ENCODE data around the gene POMC.
"Not testable (repeated sequence)": the region's sequence is repeated elsewhere in the genome, so short reads cannot be mapped to it uniquely, and the experiment has no call there.

POMC gene

DNA sequence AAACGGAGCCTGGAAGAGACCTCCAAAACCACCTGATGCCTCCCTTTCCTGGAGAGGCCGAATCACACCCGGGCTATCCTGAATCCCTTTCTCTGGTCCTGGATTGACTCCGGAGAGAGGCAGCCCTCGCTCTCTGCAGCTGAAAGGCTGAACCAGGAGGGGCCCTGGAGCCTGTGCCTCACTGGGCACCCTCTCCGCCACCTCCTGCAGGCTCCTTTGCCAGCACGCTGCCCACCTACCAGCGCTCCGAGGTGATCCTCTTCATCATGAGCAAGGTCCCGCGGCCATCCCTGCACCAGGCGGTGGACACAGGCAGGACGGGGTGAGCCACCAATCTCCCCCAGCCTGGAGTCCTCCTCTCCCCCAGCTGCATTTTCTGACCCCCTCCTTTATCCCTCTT lies 35.7 kb downstream of the POMC start:
- DNase-seq (ENCODE audit: low read depth, low spot score): no peak

- peak; percentile 55 for DNase-seq (ENCODE audit: low read depth, low spot score)
These were observed 36.1 kb downstream of the POMC start for GRCh38 chr2:25132299-25132635.

DNA sequence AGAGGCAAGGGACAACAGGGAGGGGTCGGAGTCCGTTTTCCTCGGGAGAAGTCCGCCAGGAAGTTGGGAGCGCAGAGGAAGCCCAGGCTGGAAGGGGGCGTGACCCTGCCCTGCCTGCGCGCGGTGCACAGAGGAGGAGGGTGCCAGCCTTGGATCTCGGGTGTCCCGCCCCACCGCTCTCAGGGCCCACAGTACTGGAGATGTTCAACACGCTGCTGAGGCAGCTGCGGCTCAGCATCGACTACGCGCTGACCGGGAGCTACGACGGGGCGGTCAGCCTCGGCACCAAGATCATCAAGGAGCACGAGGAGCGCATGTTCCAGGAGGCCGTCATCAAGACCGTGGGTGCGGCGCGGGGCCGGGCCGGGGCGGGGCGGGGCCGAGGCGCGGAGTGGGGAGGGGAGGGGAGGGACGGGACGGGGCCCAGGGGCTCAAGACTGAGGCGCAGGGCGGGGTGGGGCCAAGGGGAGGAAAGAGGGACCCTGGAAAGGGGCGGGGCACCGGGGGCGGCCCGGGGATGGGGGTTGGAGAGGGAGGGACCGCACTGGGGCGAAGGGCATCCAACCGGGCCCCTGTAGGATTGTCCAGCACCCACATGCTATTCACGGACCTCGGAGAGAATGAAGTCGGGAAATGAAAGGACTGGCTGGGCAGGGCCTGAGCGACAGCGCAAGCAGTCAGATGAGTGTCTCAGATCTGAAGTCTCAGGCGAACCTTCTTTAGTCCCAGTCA lies 36.6 kb downstream of the POMC start:
- DNase-seq (ENCODE audit: low read depth, low spot score): peak; percentile 36

DNA sequence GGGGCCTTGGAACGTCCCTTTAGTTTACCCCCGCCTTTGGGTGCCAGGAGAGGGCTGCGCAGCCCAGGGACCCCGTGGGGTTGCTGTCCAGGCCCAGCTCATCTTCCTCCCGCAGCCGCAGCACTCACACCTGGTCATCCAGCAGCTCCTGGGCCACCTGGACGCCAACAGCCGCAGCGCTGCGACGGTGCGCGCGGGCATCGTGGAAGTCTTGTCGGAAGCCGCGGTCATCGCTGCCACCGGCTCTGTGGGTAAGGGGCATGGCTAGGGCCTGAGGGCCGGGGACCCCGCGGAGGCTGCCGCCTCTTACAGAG lies 37.2 kb downstream of the POMC start:
- DNase-seq (ENCODE audit: low read depth, low spot score): no peak

- no peak for DNase-seq (ENCODE audit: low read depth, low spot score)
These were observed 38.4 kb downstream of the POMC start for GRCh38 chr2:25129901-25130520.

- DNase-seq (ENCODE audit: low read depth, low spot score): no peak
These were observed 40.7 kb downstream of the POMC start for GRCh38 chr2:25127646-25128045.

DNA sequence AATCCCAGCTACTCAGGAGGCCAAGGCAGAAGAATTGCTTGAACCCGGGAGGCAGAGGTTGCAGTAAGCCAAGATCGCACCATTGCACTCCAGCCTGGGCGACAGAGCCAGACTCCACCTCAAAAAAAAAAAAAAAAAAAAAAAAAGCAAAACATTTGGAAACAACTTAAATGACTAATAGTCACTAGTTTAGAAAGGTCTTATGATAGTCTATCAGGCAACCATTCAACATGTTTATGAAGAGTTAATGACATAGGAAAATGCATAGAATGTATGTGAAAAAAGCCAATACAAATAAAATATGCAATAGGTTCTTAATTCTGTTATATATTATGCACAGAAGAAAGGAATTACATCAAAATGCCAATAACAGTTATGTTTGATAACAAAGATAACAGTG lies 41.3 kb downstream of the POMC start:
- not testable (repeated sequence) for DNase-seq (ENCODE audit: low read depth, low spot score)

DNA sequence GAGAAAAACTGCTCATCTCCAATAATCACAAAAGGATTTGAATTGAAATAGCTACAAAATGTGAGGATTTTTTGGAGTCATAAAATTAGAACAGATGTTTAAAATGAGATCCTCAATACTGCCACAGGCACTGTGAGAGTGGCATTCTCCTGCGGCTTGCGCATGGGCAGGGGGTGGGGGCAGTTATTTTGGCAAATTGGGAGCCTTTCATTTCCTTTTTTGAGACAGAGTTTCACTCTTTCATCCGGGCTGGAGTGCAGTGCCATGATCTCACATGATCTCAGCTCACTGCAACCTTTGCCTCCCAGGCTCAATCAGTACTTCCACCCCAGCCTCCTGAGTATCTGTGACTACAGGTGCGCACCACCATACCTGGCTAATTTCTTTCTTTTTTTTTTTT lies 42.4 kb downstream of the POMC start:
- DNase-seq (ENCODE audit: low read depth, low spot score): no peak

DNA sequence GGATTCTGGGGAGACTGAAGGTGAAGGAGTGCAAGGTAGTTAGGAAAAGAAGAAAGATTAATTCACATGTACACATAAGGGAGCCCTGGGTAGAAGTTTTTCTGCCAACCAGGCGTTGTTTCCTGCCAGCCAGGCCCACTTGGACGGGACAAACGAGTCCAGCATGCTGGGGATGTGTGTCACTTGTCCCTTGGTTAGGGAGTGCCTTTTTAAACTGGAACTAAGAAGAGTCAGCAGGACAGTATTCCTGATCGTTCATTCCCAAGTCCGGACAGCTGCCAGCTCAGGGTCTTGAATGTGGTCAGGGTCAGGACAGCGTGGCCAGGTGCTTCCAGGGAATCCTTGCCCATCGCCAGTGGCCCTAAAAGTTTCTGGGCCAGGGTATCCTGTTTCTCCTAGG lies 43.2 kb downstream of the POMC start:
- DNase-seq (ENCODE audit: low read depth, low spot score): no peak

GRCh38 chr2:25123682-25124081 lies 44.7 kb downstream of the POMC start:
- DNase-seq (ENCODE audit: low read depth, low spot score): no peak

- no peak for DNase-seq (ENCODE audit: low read depth, low spot score)
These were observed 46.0 kb downstream of the POMC start for GRCh38 chr2:25122367-25122766.

GRCh38 chr2:25119263-25119662 lies 49.1 kb downstream of the POMC start:
- DNase-seq (ENCODE audit: low read depth, low spot score): no peak

- DNase-seq (ENCODE audit: low read depth, low spot score): no peak
These were observed 51.4 kb downstream of the POMC start for GRCh38 chr2:25116956-25117355.

GRCh38 chr2:25115902-25116301 lies 52.5 kb downstream of the POMC start:
- no peak for DNase-seq (ENCODE audit: low read depth, low spot score)

- DNase-seq (ENCODE audit: low read depth, low spot score): no peak
These were observed 53.0 kb downstream of the POMC start for GRCh38 chr2:25115249-25115883.

- DNase-seq (ENCODE audit: low read depth, low spot score): no peak
These were observed 56.3 kb downstream of the POMC start for GRCh38 chr2:25112113-25112512.
